Esophagus (tissue), 2 donors: Measurements from ENCODE around the gene GAMT. TPM values are rescaled to one million over a fixed set of nuclear protein-coding genes. Genes with fewer than 3 reads are reported as not detected.

ENCODE experiments used
- H3K27ac ChIP-seq, 2 donors: one replicate each; pipeline ENCODE4 v1.5.1; 2013; ENCODE audit warnings: low read depth in 2 of 2, mild to moderate bottlenecking in 2 of 2, inconsistent platforms in 1 of 2, low read length in 1 of 2, moderate library complexity in 1 of 2
- H3K27me3 ChIP-seq, 2 donors: one replicate each; pipeline ENCODE4 v1.6.1; 2013; ENCODE audit warnings: low read length in 2 of 2, control low read depth in 1 of 2, mild to moderate bottlenecking in 1 of 2; ENCODE audit not compliant: insufficient read depth in 2 of 2, control insufficient read depth in 1 of 2
- H3K36me3 ChIP-seq, 2 donors: one replicate each; pipeline ENCODE4 v1.6.1; 2013; ENCODE audit warnings: low read length in 1 of 2; ENCODE audit not compliant: control insufficient read depth in 2 of 2, insufficient read depth in 2 of 2
- H3K4me1 ChIP-seq, 2 donors: one replicate each; pipeline ENCODE4 v1.6.1; 2013; ENCODE audit warnings: low read length in 1 of 2; ENCODE audit not compliant: control insufficient read depth in 2 of 2, insufficient read depth in 2 of 2
- H3K4me3 ChIP-seq, 2 donors: one replicate each; pipeline ENCODE4 v1.5.1; 2013; ENCODE audit warnings: low read length in 2 of 2, mild to moderate bottlenecking in 2 of 2, low read depth in 1 of 2, moderate library complexity in 1 of 2
- H3K9me3 ChIP-seq, 2 donors: one replicate each; pipeline ENCODE4 v1.6.1; 2013; ENCODE audit warnings: mild to moderate bottlenecking in 2 of 2, low read depth in 1 of 2, low read length in 1 of 2, moderate library complexity in 1 of 2; ENCODE audit not compliant: control insufficient read depth in 2 of 2, insufficient read depth in 1 of 2
- WGBS, 2 donors: extraction: QIAGEN DNeasy Blood & Tissue Kit; methylation state at CpG; one replicate each; pipeline ENCODE4 v1.1.7; 2013; 5-methylcytosine and 5-hydroxymethylcytosine counted together
- polyA plus RNA-seq, 2 donors: library from polyadenylated mRNA; stranded (reverse); fragments of 200-250 nt; gene quantifications; one replicate each; pipeline ENCODE4 v1.2.3, GENCODE V29; 2013
- donor health status: healthy with polysubstance abuse.
- donor health status: Bipolar disorder and iron deficiency.

The GAMT gene
- polyA plus RNA-seq, 2 donors = 10.9 to 18.4 TPM

- H3K4me3 ChIP-seq = peak overlapping the region; percentile 87 to 97
- H3K36me3 ChIP-seq = peaks cover 0 to 3% of the 10 kb centered on the region in 2 donors
- H3K27me3 ChIP-seq = no peaks in the 10 kb centered on the region
- no peaks in the 10 kb centered on the region for H3K9me3 ChIP-seq
- H3K4me1 ChIP-seq = peaks cover 23 to 31% of the 10 kb centered on the region in 2 donors
- 1% methylated on average over 49 to 72 of the region's 72 CpGs for WGBS, 2 donors
- peak overlapping the region; percentile 88 to 97 for H3K27ac ChIP-seq
Observed at GRCh38 chr19:1406774-1407527, 5.6 kb upstream of the GAMT start.

- H3K4me3 ChIP-seq = no peak overlapping the region
- peaks cover 3 to 7% of the 10 kb centered on the region in 2 donors for H3K4me1 ChIP-seq
- WGBS, 2 donors = 38 to 43% methylated on average over 24 to 25 of the region's 25 CpGs
- H3K36me3 ChIP-seq = no peaks in the 10 kb centered on the region
- H3K27me3 ChIP-seq = no peaks in the 10 kb centered on the region
- H3K27ac ChIP-seq = peak overlapping the region in 1 of 2 donors; percentile 38
- H3K9me3 ChIP-seq = no peaks in the 10 kb centered on the region
Observed at GRCh38 chr19:1402411-1403070, 1.2 kb upstream of the GAMT start.

DNA sequence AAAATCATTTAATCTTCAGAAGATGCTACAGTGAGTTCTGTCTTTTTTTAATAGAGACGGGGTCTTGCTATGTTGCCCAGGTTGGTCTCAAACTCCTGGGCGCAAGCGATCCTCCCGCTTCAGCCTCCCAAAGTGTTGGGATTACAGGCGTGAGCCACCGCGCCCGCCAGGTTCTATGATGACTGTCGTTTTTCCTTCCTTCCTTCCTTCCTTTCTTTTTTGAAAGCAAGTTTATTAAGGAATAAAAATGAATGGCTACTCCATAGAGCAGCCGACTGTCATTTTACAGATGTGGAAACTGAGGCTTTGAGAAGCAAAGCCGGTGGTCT, 511 bp upstream of the GAMT start:
- Histone ChIP-seq H3K27ac (no peak overlapping the region), H3K36me3 (no peaks in the 10 kb centered on the region), H3K4me3 (no peak overlapping the region), H3K4me1 (peaks cover 3 to 7% of the 10 kb centered on the region in 2 donors), H3K27me3 (no peaks in the 10 kb centered on the region), H3K9me3 (no peaks in the 10 kb centered on the region)
- 57 to 60% methylated on average over 11 of the region's 11 CpGs for WGBS, 2 donors

DNA sequence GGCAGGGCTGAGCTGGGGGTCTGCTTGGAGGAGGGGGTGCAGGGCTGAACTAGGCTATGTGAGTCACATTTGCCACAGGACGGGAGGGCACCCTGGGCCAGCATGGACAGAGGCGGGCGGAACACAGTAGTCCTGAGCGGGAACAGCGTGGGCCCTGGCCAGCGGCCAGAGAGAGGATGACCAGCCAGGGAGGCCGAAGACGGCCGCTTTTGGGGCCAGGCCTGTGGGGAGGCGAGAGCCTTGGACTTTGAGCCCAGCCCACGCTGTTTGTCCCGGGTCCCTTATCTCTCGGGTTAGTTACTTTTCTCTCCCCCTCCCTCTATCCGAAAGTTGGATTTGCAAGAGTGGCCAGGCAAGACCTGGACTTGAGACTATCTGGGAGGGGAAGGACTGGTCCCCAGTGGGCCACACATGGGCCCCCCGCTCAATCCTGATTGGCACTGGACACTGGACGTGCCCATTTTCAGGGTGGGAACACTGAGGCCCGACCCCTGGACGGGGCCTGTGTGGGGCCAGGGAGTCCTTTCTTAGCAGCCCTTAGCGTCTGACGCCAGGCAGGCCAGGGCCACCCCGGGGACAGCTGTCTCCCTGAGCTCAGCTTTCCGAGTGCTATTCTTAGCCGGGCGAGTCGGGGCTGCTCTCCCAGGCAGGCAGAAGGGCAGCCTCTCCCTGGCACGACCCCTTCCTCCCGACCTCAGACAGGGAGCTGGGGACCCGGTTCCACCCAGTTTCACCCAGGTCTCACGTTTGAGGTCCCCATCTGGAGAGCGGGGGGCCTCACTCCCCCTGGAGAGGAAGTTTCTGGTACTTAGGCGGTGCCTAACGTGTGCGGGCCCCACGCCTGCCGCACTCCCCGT, 833 bp downstream of the GAMT start:
- H3K4me3 ChIP-seq = peak overlapping the region; percentile 45 to 62
- no peaks in the 10 kb centered on the region for H3K36me3 ChIP-seq
- 19 to 21% methylated on average over 33 to 36 of the region's 36 CpGs for WGBS, 2 donors
- H3K4me1 ChIP-seq = peaks cover 10 to 14% of the 10 kb centered on the region in 2 donors
- H3K27me3 ChIP-seq = no peaks in the 10 kb centered on the region
- H3K27ac ChIP-seq = no peak overlapping the region
- no peaks in the 10 kb centered on the region for H3K9me3 ChIP-seq

- H3K4me3 ChIP-seq = no peak overlapping the region
Observed at GRCh38 chr19:1399745-1400144, 1.6 kb downstream of the GAMT start.

GRCh38 chr19:1399079-1399478, 2.3 kb downstream of the GAMT start:
- no peaks in the 10 kb centered on the region for H3K36me3 ChIP-seq
- H3K27ac ChIP-seq = no peak overlapping the region
- peaks cover 14 to 27% of the 10 kb centered on the region in 2 donors for H3K4me1 ChIP-seq
- WGBS, 2 donors = 81 to 82% methylated on average over 15 to 19 of the region's 19 CpGs
- no peak overlapping the region for H3K4me3 ChIP-seq
- no peaks in the 10 kb centered on the region for H3K27me3 ChIP-seq
- H3K9me3 ChIP-seq = no peaks in the 10 kb centered on the region

More at GRCh38 chr19:1399745-1400144, 1.6 kb downstream of the GAMT start:
- Histone ChIP-seq H3K9me3 (no peaks in the 10 kb centered on the region), H3K27ac (no peak overlapping the region), H3K27me3 (no peaks in the 10 kb centered on the region), H3K36me3 (no peaks in the 10 kb centered on the region), H3K4me1 (peaks cover 11 to 21% of the 10 kb centered on the region in 2 donors)
- WGBS, 2 donors = 90 to 92% methylated on average over 15 of the region's 15 CpGs

- Histone ChIP-seq H3K4me1 (peaks cover 14 to 31% of the 10 kb centered on the region in 2 donors), H3K4me3 (no peak overlapping the region), H3K9me3 (no peaks in the 10 kb centered on the region), H3K27ac (no peak overlapping the region), H3K36me3 (peaks cover 0 to 7% of the 10 kb centered on the region in 2 donors), H3K27me3 (no peaks in the 10 kb centered on the region)
- 86 to 90% methylated on average over 9 of the region's 9 CpGs for WGBS, 2 donors
Observed at GRCh38 chr19:1397838-1398237, 3.5 kb downstream of the GAMT start.

GRCh38 chr19:1396768-1397679, 4.3 kb downstream of the GAMT start:
- Histone ChIP-seq H3K4me1 (peaks cover 14 to 28% of the 10 kb centered on the region in 2 donors), H3K9me3 (no peaks in the 10 kb centered on the region), H3K27ac (no peak overlapping the region), H3K36me3 (peaks cover 0 to 7% of the 10 kb centered on the region in 2 donors), H3K4me3 (no peak overlapping the region), H3K27me3 (no peaks in the 10 kb centered on the region)
- 60 to 70% methylated on average over 40 to 42 of the region's 42 CpGs for WGBS, 2 donors
